Gastrocnemius medialis (tissue), 4 donors: Measurements from ENCODE around the gene RCOR1. TPM values are rescaled to one million over a fixed set of nuclear protein-coding genes. Genes with fewer than 3 reads are reported as not detected.
"Not testable (repeated sequence)": the region's sequence is repeated elsewhere in the genome, so short reads cannot be mapped to it uniquely, and the experiment has no call there.

Experiments used
- ATAC-seq, 2 donors: fragments of 150-250 bp; one replicate each; pipeline ENCODE4 v1.9.1; 2016
- DNase-seq, 2 donors: peaks; one replicate each; pipeline ENCODE4 v3.0.0-alpha.2; 2019
- H3K27ac ChIP-seq, 4 donors: fragments of 200-600 bp; sonication (generic); 1 replicate in 1 of 4; 2 replicates in 3 of 4; pipeline ENCODE4 v1.5.1; 2016 to 2018; ENCODE audit warnings: mild to moderate bottlenecking in 2 of 4, moderate library complexity in 1 of 4
- H3K27me3 ChIP-seq, 3 donors: fragments of 200-600 bp; sonication (generic) in 2 of 3; 1 replicate in 1 of 3; 2 replicates in 2 of 3; pipeline versions ENCODE4 v1.5.1 to v1.6.0; 2016 to 2019; ENCODE audit warnings: mild to moderate bottlenecking in 1 of 3, moderate library complexity in 1 of 3
- H3K36me3 ChIP-seq, 2 donors: fragments of 200-600 bp; sonication (generic) in 1 of 2; one replicate each; pipeline ENCODE4 v1.5.1; 2017 to 2018
- H3K4me1 ChIP-seq, 2 donors: fragments of 200-600 bp; sonication (generic) in 1 of 2; one replicate each; pipeline ENCODE4 v1.5.1; 2016 to 2017; ENCODE audit warnings: mild to moderate bottlenecking in 2 of 2
- H3K4me3 ChIP-seq, 4 donors: fragments of 200-600 bp; sonication (generic) in 3 of 4; 1 replicate in 1 of 4; 2 replicates in 3 of 4; pipeline ENCODE4 v1.5.1; 2016 to 2019; ENCODE audit warnings: mild to moderate bottlenecking in 2 of 4
- H3K9me3 ChIP-seq, 3 donors: fragments of 200-600 bp; sonication (generic) in 2 of 3; 1 replicate in 1 of 3; 2 replicates in 2 of 3; pipeline ENCODE4 v1.5.1; 2016 to 2019
- CTCF ChIP-seq, 5 experiments: fragments of 450-650 bp in 3 of 5; fragments of 200-600 bp in 2 of 5; sonication (generic) in 2 of 5; IDR thresholded peaks in 4 of 5; conservative IDR thresholded peaks in 1 of 5; 1 replicate in 4 of 5; 2 replicates in 1 of 5; pipeline ENCODE4 v1.5.1; 2016 to 2019; ENCODE audit warnings: antibody characterized with exemption in 5 of 5, mild to moderate bottlenecking in 3 of 5, moderate library complexity in 3 of 5
- POLR2A ChIP-seq, 2 donors: fragments of 450-650 bp; IDR thresholded peaks; one replicate each; pipeline ENCODE4 v1.6.1; 2017; ENCODE audit warnings: antibody characterized with exemption in 2 of 2, mild to moderate bottlenecking in 2 of 2, moderate library complexity in 2 of 2
- in situ Hi-C, 4 donors: fragments of 200-750 bp; cut with MboI; loops; one replicate each; pipeline versions ENCODE4 v1.15.0 to v1.8.0; 2017; ENCODE audit warnings: low sequenced_read_pairs in 4 of 4
- intact Hi-C: fragments of 100-400 bp; cut with DNase I; formaldehyde crosslinking; loops from one replicate; pipeline ENCODE4 v1.15.1; 2023; ENCODE audit warnings: low total_unique reads
- total RNA-seq, 4 donors: library from RNA; depleted of rRNA; stranded (reverse); fragments of >200 nt; gene quantifications; one replicate each; pipeline versions ENCODE4 v1.1.0 to v1.2.3, GENCODE V29; 2016

The RCOR1 gene
- total RNA-seq, 4 donors from 2014 or later, result 10.0 to 14.2 (median 12.1) TPM

- no peak for TF ChIP-seq CTCF (IDR thresholded peaks at IDR 0.05 in 4 of 5, conservative IDR thresholded peaks at IDR 0.05 in 1 of 5)
- TF ChIP-seq POLR2A (IDR thresholded peaks at IDR 0.05), result no peak
- Histone ChIP-seq H3K36me3 (no peaks in the 10 kb centered on the region), H3K4me3 (no peak overlapping the region), H3K27ac (no peak overlapping the region), H3K27me3 (no peaks in the 10 kb centered on the region), H3K9me3 (no peaks in the 10 kb centered on the region), H3K4me1 (peaks cover 11 to 12% of the 10 kb centered on the region in 2 donors)
- DNase-seq (no peak), ATAC-seq (no peak)
- intact Hi-C loops (no loop called here), in situ Hi-C loops (no loop called here)
These were observed 24.4 kb downstream of the RCOR1 start for GRCh38 chr14:102616799-102617198.

DNA sequence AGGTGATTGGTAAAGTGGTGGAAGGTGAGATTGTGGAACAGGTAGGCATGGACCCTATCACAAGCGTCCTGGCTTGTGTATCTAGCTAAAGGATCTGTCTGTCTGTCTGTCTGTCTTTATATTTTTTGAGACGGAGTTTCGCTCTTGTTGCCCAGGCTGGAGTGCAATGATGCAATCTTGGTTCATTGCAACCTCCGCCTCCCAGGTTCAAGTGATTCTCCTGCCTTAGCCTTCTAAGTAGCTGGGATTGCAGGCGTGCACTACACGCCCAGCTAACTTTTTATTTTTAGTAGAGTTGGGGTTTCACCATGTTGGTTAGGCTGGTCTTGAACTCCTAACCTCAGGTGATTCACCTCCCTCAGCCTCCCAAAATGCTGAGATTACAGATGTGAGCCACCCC is 26.6 kb downstream of the RCOR1 start:
- H3K4me3 ChIP-seq, H3K9me3 ChIP-seq, H3K36me3 ChIP-seq, H3K27me3 ChIP-seq, intact Hi-C loops, ATAC-seq, DNase-seq, H3K27ac ChIP-seq, in situ Hi-C loops: not testable (repeated sequence)
- H3K4me1 ChIP-seq, result peaks cover 10 to 12% of the 10 kb centered on the region in 2 donors

DNA sequence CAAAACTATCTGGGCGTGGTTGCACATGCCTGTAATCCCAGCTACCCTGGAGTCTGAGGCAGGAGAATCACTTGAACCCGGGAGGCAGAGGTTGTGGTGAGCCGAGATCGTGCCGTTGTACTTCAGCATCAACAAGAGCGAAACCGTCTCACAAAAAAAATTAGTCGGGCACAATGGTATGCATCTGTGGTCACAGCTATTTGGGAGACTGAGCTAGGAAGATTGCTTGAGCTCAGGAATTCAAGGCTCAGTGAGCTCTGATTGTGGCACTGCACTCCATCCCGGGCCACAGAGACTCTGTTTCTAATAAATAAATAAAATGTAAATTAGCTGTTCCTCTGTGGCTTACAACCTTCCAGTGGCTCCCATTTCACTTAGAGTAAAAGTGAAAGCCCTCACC is 28.0 kb downstream of the RCOR1 start:
- ATAC-seq, result no peak
- Histone ChIP-seq H3K27me3 (no peaks in the 10 kb centered on the region), H3K9me3 (no peaks in the 10 kb centered on the region), H3K27ac (no peak overlapping the region), H3K4me1 (peaks cover 10 to 12% of the 10 kb centered on the region in 2 donors), H3K4me3 (no peak overlapping the region), H3K36me3 (no peaks in the 10 kb centered on the region)
- DNase-seq, result no peak
- TF ChIP-seq CTCF (IDR thresholded peaks at IDR 0.05 in 4 of 5, conservative IDR thresholded peaks at IDR 0.05 in 1 of 5) (no peak), POLR2A (IDR thresholded peaks at IDR 0.05) (no peak)
- intact Hi-C loops, result no loop called here
- in situ Hi-C loops, result no loop called here

DNA sequence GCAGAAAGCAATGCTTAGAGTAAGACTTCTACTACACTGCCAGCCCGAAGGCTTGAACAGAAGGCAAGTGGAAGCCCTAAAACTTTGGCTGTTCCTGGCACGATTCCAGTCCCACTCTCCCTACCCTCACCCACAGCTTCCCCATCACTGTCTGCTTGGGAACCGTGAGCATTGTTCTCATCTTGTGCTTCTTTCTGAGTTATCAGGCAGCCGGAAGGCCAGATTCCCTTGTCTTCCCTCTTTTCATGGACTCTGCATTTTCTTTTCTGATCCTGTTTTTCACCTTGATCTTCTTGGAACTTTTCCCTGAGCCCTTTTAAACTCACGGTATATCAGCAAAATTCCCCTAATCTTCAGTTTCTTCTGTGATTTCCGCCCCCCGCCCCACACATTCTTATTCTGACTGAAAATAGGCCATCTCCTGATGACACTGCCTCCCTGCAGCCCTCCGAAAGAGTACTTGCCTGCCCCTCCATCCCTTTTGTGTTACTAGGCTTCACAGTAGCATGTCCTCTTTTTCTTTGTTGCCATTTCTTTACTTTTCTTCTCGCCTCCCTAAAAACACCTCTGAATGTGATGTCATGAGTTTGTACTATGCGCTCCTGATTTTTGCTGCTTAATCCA is 29.9 kb downstream of the RCOR1 start:
- no peak overlapping the region for H3K4me3 ChIP-seq
- DNase-seq (no peak), ATAC-seq (no peak)
- no peaks in the 10 kb centered on the region for H3K36me3 ChIP-seq
- H3K27ac ChIP-seq, result no peak overlapping the region
- peaks cover under 1 to 4% of the 10 kb centered on the region in 2 donors for H3K4me1 ChIP-seq
- in situ Hi-C loops, result no loop called here
- intact Hi-C loops, result no loop called here
- TF ChIP-seq CTCF (IDR thresholded peaks at IDR 0.05 in 4 of 5, conservative IDR thresholded peaks at IDR 0.05 in 1 of 5) (no peak), POLR2A (IDR thresholded peaks at IDR 0.05) (no peak)
- no peaks in the 10 kb centered on the region for H3K9me3 ChIP-seq
- no peaks in the 10 kb centered on the region for H3K27me3 ChIP-seq

DNA sequence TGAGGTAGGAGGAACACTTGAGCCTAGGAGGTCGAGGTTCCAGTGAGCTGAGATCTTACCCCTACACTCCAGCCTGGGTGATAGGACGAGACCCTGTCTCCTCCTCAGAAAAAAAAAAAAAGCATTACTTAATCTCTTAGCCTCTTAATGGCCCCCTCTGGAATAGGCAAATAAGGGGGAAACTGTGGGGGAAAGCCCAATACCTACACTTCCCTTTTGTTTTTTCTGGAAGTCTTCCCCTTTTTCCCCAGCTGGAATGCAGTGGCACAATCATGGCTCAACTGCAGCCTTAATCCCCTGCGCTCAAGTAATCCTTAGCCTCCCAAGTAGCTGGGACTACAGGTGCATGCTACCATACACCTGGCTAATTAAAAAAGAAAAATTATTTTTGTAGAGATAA is 32.2 kb downstream of the RCOR1 start:
- ATAC-seq, result no peak
- intact Hi-C loops, result no loop called here
- H3K27ac ChIP-seq, result no peak overlapping the region
- no peaks in the 10 kb centered on the region for H3K27me3 ChIP-seq
- in situ Hi-C loops, result no loop called here
- TF ChIP-seq POLR2A (IDR thresholded peaks at IDR 0.05) (no peak), CTCF (IDR thresholded peaks at IDR 0.05 in 4 of 5, conservative IDR thresholded peaks at IDR 0.05 in 1 of 5) (no peak)
- H3K36me3 ChIP-seq, result no peaks in the 10 kb centered on the region
- peaks cover 9 to 15% of the 10 kb centered on the region in 2 donors for H3K4me1 ChIP-seq
- H3K4me3 ChIP-seq, result no peak overlapping the region
- DNase-seq, result no peak
- no peaks in the 10 kb centered on the region for H3K9me3 ChIP-seq
